GM21423 (cell line): ENCODE results near the gene IL1RAPL1.

Experiments used
- ATAC-seq: cut with Tn5 transposase; IDR thresholded peaks from one replicate; pipeline ENCODE4 v1.9.1; 2021; ENCODE audit warnings: mild to moderate bottlenecking, moderate library complexity; ENCODE audit not compliant: unreplicated experiment

The IL1RAPL1 gene

GRCh38 chrX:29952016-29952415 is 1364.8 kb downstream of the IL1RAPL1 start:
- no peak for ATAC-seq

DNA sequence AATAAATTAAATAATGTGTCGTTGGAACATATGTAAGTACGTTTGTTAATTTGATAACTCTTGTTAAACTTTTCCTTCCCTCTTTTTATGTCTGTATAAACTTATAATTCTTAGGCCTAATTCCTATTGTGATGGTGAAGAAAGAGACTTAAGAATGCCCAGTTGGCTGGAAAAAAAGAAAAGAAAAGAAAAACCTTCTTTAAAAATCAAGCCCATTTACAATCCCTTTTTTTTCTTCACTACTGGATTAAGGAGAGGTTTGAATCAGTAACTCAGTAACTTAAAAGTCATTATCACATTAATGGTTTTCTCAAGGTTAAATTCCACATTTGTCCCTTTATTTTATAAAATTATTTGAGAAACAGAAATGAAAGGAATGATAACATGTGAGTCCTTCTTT is 1374.8 kb downstream of the IL1RAPL1 start:
- ATAC-seq: no peak

DNA sequence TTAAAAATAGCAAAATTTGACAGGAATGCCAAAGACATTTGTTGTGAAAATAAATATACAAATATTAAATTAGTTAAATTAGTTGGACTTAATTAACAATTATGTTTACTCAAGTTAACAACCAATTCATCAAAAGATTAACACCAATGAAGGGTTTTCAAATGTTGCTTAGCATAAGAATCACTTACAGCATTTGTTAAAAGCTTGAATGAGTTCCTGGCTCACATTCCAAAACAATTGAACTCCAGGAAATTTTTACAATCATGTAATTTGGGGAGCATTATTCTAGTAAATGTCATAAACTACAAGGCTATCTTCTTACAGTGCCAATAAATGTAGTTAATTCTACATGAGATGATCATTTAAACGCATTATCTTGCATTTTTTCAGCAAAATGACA is 1378.4 kb downstream of the IL1RAPL1 start:
- ATAC-seq: no peak

DNA sequence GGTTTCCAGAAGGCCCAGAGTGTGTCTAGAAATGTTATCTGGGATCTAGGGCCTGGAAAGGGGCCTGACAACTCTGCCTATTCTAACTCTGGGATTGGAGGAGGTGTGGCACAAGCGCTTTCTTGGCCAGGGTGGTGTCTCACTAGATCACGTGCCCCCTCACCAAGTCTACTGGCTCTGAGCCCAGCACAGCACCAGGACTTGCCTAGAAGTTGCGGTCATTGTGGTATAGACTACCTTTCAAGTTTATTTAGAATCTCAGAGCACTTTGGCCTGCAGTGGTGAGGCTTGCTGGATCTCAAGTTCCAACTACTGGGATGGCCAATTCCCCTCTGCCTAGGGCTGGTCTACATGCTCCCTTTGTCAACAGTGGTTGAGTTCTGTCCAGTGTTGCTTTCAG is 1404.8 kb downstream of the IL1RAPL1 start:
- ATAC-seq: no peak

DNA sequence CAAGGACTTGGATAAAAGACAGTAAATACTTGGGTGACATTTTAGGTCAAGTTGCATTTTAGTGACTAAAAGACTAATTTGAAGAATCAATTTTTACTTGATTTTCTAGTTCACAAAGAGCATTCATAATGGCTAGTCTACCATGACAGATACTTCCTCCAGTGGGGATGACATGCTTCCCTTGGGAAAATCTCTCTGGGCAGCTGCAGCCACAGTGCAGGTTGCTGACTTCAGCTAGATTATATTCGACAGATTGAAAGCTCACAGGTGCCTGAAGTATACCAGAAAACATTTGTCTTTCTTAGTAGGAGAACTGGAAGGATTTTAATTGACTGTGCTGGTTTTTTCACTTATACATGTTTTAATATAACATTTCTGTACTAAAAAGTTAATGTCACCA is 1418.6 kb downstream of the IL1RAPL1 start:
- ATAC-seq: no peak
